HEK293 (cell line): ENCODE measurements around the gene CNPY1.

ENCODE experiments used
- CTCF ChIP-seq: fragments of 450-650 bp; formaldehyde crosslinking; IDR thresholded peaks from 2 replicates; pipeline ENCODE4 v1.5.1; 2016; ENCODE audit warnings: missing biosample characterization, missing genetic modification characterization
- REST ChIP-seq: fragments of 450-650 bp; formaldehyde crosslinking; IDR thresholded peaks from 2 replicates; pipeline ENCODE4 v1.5.1; 2016; ENCODE audit warnings: missing biosample characterization, missing genetic modification characterization
- YY1 ChIP-seq: fragments of 450-650 bp; formaldehyde crosslinking; IDR thresholded peaks from 2 replicates; pipeline ENCODE4 v1.5.1; 2018; ENCODE audit warnings: missing biosample characterization, missing genetic modification characterization
- YY2 ChIP-seq: fragments of 450-650 bp; formaldehyde crosslinking; IDR thresholded peaks from 2 replicates; pipeline ENCODE4 v1.5.1; 2016; ENCODE audit warnings: missing biosample characterization, missing genetic modification characterization
- ZFP37 ChIP-seq: fragments of 450-650 bp; formaldehyde crosslinking; IDR thresholded peaks from 2 replicates; pipeline ENCODE4 v1.5.1; 2016; ENCODE audit warnings: missing biosample characterization, missing genetic modification characterization
- ZNF16 ChIP-seq: fragments of 450-650 bp; formaldehyde crosslinking; IDR thresholded peaks from 2 replicates; pipeline ENCODE4 v1.5.1; 2016; ENCODE audit warnings: low read depth, missing biosample characterization, missing genetic modification characterization
- ZNF274 ChIP-seq, 2 experiments: fragments of 200-500 bp in 1 of 2; fragments of 450-650 bp in 1 of 2; sonication (Bioruptor generic) in 1 of 2; formaldehyde crosslinking in 1 of 2; IDR thresholded peaks; 2 replicates each; pipeline versions ENCODE4 v1.5.1 to v1.6.1; 2014 to 2016; ENCODE audit warnings: borderline replicate concordance in 1 of 2, inconsistent platforms in 1 of 2, low read length in 1 of 2, missing biosample characterization in 1 of 2, missing genetic modification characterization in 1 of 2
- ZNF302 ChIP-seq: fragments of 450-650 bp; formaldehyde crosslinking; IDR thresholded peaks from 2 replicates; pipeline ENCODE4 v1.5.1; 2016; ENCODE audit warnings: missing biosample characterization, missing genetic modification characterization, low read depth
- ZNF626 ChIP-seq: fragments of 450-650 bp; sonication (Bioruptor Pico); formaldehyde crosslinking; IDR thresholded peaks from 2 replicates; pipeline ENCODE4 v1.5.1; 2018; ENCODE audit warnings: missing biosample characterization, missing genetic modification characterization, inconsistent platforms
- ZNF670 ChIP-seq: fragments of 450-650 bp; formaldehyde crosslinking; IDR thresholded peaks from 2 replicates; pipeline ENCODE4 v1.5.1; 2016; ENCODE audit warnings: missing biosample characterization, missing genetic modification characterization, low read depth
- ZNF707 ChIP-seq: fragments of 450-650 bp; formaldehyde crosslinking; IDR thresholded peaks from 2 replicates; pipeline ENCODE4 v1.5.1; 2016; ENCODE audit warnings: missing biosample characterization, missing genetic modification characterization

- TF ChIP-seq CTCF (tag by site-specific recombination) (no peak), ZNF302 (tag by site-specific recombination) (no peak), ZNF707 (tag by site-specific recombination) (no peak), ZNF670 (tag by site-specific recombination) (no peak), ZFP37 (no peak), ZNF626 (tag by site-specific recombination) (no peak), YY2 (tag by site-specific recombination) (no peak), ZNF274 (IDR thresholded peaks at IDR 0.05; ENCODE audit: low read length) (no peak), ZNF274 (tag by site-specific recombination; IDR thresholded peaks at IDR 0.05; ENCODE audit: borderline replicate concordance) (no peak), ZNF16 (tag by site-specific recombination) (no peak), YY1 (no peak), REST (tag by site-specific recombination) (no peak)
Measured at GRCh38 chr7:155468785-155469148, 77.6 kb downstream of the CNPY1 start.
